Stimulated activated CD8-positive, alpha-beta memory T cell treated with anti-CD3 and anti-CD28 coated beads, Interleukin-12 subunit alpha, Interleukin-12 subunit beta, amount 100 ng/mL, for 24 hours (primary cell): ENCODE measurements around the gene RAD9B.
"Not testable (repeated sequence)": the region's sequence is repeated elsewhere in the genome, so short reads cannot be mapped to it uniquely, and the experiment has no call there.

Experiments used
- DNase-seq: peaks from one replicate; pipeline ENCODE4 v3.0.0-alpha.2; 2020; ENCODE audit errors: extremely low read depth

The RAD9B gene

GRCh38 chr12:110528277-110528839 lies 26.2 kb downstream of the RAD9B start:
- no peak for DNase-seq

- DNase-seq = no peak
Measured at GRCh38 chr12:110530511-110530910, 28.4 kb downstream of the RAD9B start.

- DNase-seq = no peak
Measured at GRCh38 chr12:110531741-110532333, 29.7 kb downstream of the RAD9B start.

GRCh38 chr12:110532644-110533043 lies 30.5 kb downstream of the RAD9B start:
- no peak for DNase-seq

- DNase-seq = no peak
Measured at GRCh38 chr12:110533607-110534006, 31.5 kb downstream of the RAD9B start.

- DNase-seq = no peak
Measured at GRCh38 chr12:110534811-110535210, 32.7 kb downstream of the RAD9B start.

- DNase-seq = no peak
Measured at GRCh38 chr12:110536834-110537604, 34.9 kb downstream of the RAD9B start.

- no peak for DNase-seq
Measured at GRCh38 chr12:110537605-110538409, 35.7 kb downstream of the RAD9B start.

- no peak for DNase-seq
Measured at GRCh38 chr12:110538869-110539622, 36.9 kb downstream of the RAD9B start.

- no peak for DNase-seq
Measured at GRCh38 chr12:110540048-110540447, 37.9 kb downstream of the RAD9B start.

- DNase-seq = no peak
Measured at GRCh38 chr12:110543252-110543959, 41.3 kb downstream of the RAD9B start.

GRCh38 chr12:110543965-110544364 lies 41.8 kb downstream of the RAD9B start:
- no peak for DNase-seq

- not testable (repeated sequence) for DNase-seq
Measured at GRCh38 chr12:110545259-110545658, 43.1 kb downstream of the RAD9B start.

GRCh38 chr12:110545812-110546211 lies 43.7 kb downstream of the RAD9B start:
- DNase-seq = no peak

GRCh38 chr12:110546339-110546738 lies 44.2 kb downstream of the RAD9B start:
- no peak for DNase-seq

- DNase-seq = no peak
Measured at GRCh38 chr12:110547090-110547489, 45.0 kb downstream of the RAD9B start.

- DNase-seq = no peak
Measured at GRCh38 chr12:110548678-110549077, 46.5 kb downstream of the RAD9B start.

- no peak for DNase-seq
Measured at GRCh38 chr12:110549716-110550115, 47.6 kb downstream of the RAD9B start.

- DNase-seq = no peak
Measured at GRCh38 chr12:110550981-110551380, 48.9 kb downstream of the RAD9B start.
